Stomach (tissue), 9 donors: Measurements from ENCODE around the gene BRF1. TPM values are rescaled to one million over a fixed set of nuclear protein-coding genes. Genes with fewer than 3 reads are reported as not detected.
"Not testable (repeated sequence)": the region's sequence is repeated elsewhere in the genome, so short reads cannot be mapped to it uniquely, and the experiment has no call there.

Experiments
- DNase-seq, 2 donors: peaks; one replicate each; pipeline versions ENCODE4 v3.0.0 to v3.0.0-alpha.2; 2013 to 2019
- H3K27ac ChIP-seq, 5 donors: fragments of 200-600 bp in 4 of 5; sonication (generic) in 4 of 5; one replicate each; pipeline ENCODE4 v1.5.1; 2013 to 2019; ENCODE audit warnings: mild to moderate bottlenecking in 1 of 5, moderate library complexity in 1 of 5
- H3K27me3 ChIP-seq, 3 donors: fragments of 200-600 bp; sonication (generic); one replicate each; pipeline ENCODE4 v1.5.1; 2017 to 2019; ENCODE audit warnings: mixed run types in 1 of 3
- H3K36me3 ChIP-seq, 4 donors: fragments of 200-600 bp; sonication (generic); 1 replicate in 3 of 4; 2 replicates in 1 of 4; pipeline ENCODE4 v1.5.1; 2016 to 2019
- H3K4me1 ChIP-seq, 4 donors: fragments of 200-600 bp; sonication (generic); one replicate each; pipeline ENCODE4 v1.5.1; 2016 to 2019
- H3K4me3 ChIP-seq, 4 donors: fragments of 200-600 bp; sonication (generic) in 3 of 4; one replicate each; pipeline ENCODE4 v1.5.1; 2016 to 2019; ENCODE audit warnings: mild to moderate bottlenecking in 1 of 4
- H3K9me3 ChIP-seq, 4 donors: fragments of 200-600 bp; sonication (generic); one replicate each; pipeline ENCODE4 v1.5.1; 2016 to 2019
- EP300 ChIP-seq: sonication (generic); formaldehyde crosslinking; IDR thresholded peaks from one replicate; pipeline ENCODE4 v1.6.1; 2017; ENCODE audit warnings: antibody characterized with exemption
- POLR2A ChIP-seq, 4 donors: fragments of 450-650 bp; IDR thresholded peaks; one replicate each; pipeline ENCODE4 v1.6.1; 2016; ENCODE audit warnings: antibody characterized with exemption in 4 of 4, control low read depth in 2 of 4, mild to moderate bottlenecking in 1 of 4, moderate library complexity in 1 of 4
- POLR2AphosphoS5 ChIP-seq, 3 donors: sonication (generic); formaldehyde crosslinking; IDR thresholded peaks; one replicate each; pipeline ENCODE4 v1.6.1; 2016; ENCODE audit warnings: antibody characterized with exemption in 3 of 3
- WGBS, 5 donors: extraction: QIAGEN DNeasy Blood & Tissue Kit in 3 of 5; methylation state at CpG; one replicate each; pipeline versions ENCODE4 v1.1.5 to v1.1.7; 2013 to 2018; 5-methylcytosine and 5-hydroxymethylcytosine counted together
- intact Hi-C: fragments of 100-400 bp; cut with DNase I; formaldehyde crosslinking; loops from one replicate; pipeline ENCODE4 v1.15.1; 2023; ENCODE audit warnings: low total_unique reads
- polyA plus RNA-seq, 3 donors: library from polyadenylated mRNA; stranded (reverse); fragments of 200-250 nt; gene quantifications; one replicate each; pipeline ENCODE4 v1.2.3, GENCODE V29; 2013
- total RNA-seq, 5 donors: library from RNA; depleted of rRNA; stranded (reverse); fragments of >200 nt; gene quantifications; one replicate each; pipeline versions ENCODE4 v1.1.0 to v1.2.3, GENCODE V29; 2014 to 2016
- TF ChIP-seq, protein P1 (sequence below), 7 experiments: fragments of 450-650 bp in 4 of 7; fragments of 200-600 bp in 3 of 7; sonication (generic) in 3 of 7; IDR thresholded peaks; one replicate each; pipeline ENCODE4 v1.5.1; 2016 to 2019; ENCODE audit warnings: antibody characterized with exemption in 7 of 7, control low read depth in 2 of 7, mild to moderate bottlenecking in 1 of 7
- donor health status: healthy with polysubstance abuse.
- donor health status: Bipolar disorder and iron deficiency.
- donor health status: healthy.

The BRF1 gene
- total and polyA plus RNA-seq, 8 donors: 9.2 to 141 (median 33.9) TPM

DNA sequence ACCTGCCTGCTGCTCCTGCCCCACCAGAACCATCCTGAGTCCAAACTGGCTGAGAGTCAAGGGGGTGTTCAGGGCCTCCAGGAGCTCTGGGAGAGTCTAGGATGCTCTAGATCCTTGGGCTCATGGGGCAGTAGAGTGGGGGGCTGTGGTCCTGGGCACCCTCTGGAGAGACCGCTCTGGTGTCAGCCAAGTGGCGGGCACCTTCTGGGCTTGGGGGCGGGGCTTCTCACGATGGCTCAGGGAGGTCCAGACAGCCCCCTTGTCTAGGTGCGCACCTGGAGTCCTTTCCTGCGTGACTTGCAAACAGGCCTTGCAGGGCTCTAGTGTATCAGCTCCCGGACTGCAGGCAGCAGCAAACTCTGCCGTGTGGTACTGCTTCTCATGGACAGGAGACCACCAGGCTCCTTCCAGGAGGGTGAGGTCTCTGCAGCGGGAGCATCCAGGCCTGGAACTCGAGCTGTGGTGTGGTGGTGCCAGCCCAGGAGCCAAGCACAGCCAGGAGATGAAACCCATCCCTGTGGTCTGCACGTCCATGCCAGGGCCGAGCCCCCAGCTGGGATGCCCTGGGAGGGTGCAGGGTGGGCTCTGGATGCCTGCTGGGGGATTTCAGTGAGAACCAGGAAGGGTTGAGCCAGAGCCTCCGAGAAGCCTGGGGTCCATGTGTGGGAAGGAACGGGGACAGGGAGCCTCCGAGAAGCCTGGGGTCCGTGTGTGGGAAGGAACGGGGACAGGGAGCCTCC, 28.8 kb upstream of the BRF1 start:
- 90 to 97% (median 91%) methylated on average over 14 to 17 of the region's 17 CpGs for WGBS, 5 donors
- intact Hi-C loops: no loop called here
- no peak for DNase-seq
- Histone ChIP-seq H3K27ac (peak overlapping the region in 2 of 5 donors; percentile 46 to 58), H3K36me3 (peaks cover 0 to 4% (median 0%) of the 10 kb centered on the region in 4 donors), H3K4me3 (no peak overlapping the region), H3K9me3 (no peaks in the 10 kb centered on the region), H3K4me1 (peaks cover 15 to 87% (median 47%) of the 10 kb centered on the region in 4 donors), H3K27me3 (no peaks in the 10 kb centered on the region)
- TF ChIP-seq, protein P1, sequence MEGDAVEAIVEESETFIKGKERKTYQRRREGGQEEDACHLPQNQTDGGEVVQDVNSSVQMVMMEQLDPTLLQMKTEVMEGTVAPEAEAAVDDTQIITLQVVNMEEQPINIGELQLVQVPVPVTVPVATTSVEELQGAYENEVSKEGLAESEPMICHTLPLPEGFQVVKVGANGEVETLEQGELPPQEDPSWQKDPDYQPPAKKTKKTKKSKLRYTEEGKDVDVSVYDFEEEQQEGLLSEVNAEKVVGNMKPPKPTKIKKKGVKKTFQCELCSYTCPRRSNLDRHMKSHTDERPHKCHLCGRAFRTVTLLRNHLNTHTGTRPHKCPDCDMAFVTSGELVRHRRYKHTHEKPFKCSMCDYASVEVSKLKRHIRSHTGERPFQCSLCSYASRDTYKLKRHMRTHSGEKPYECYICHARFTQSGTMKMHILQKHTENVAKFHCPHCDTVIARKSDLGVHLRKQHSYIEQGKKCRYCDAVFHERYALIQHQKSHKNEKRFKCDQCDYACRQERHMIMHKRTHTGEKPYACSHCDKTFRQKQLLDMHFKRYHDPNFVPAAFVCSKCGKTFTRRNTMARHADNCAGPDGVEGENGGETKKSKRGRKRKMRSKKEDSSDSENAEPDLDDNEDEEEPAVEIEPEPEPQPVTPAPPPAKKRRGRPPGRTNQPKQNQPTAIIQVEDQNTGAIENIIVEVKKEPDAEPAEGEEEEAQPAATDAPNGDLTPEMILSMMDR (IDR thresholded peaks at IDR 0.05): no peak
- TF ChIP-seq POLR2A (IDR thresholded peaks at IDR 0.05) (no peak), POLR2AphosphoS5 (IDR thresholded peaks at IDR 0.05) (no peak), EP300 (no peak)

GRCh38 chr14:105328678-105329390, 28.0 kb upstream of the BRF1 start:
- Histone ChIP-seq H3K27ac (peak overlapping the region in 1 of 5 donors; percentile 4), H3K27me3 (no peaks in the 10 kb centered on the region), H3K36me3 (peaks cover 0 to 4% (median 0%) of the 10 kb centered on the region in 4 donors), H3K9me3 (no peaks in the 10 kb centered on the region), H3K4me3 (no peak overlapping the region), H3K4me1 (peaks cover 15 to 87% (median 50%) of the 10 kb centered on the region in 4 donors)
- intact Hi-C loops: no loop called here
- TF ChIP-seq EP300: no peak
- TF ChIP-seq POLR2A (IDR thresholded peaks at IDR 0.05): no peak
- no peak for TF ChIP-seq POLR2AphosphoS5 (IDR thresholded peaks at IDR 0.05)
- TF ChIP-seq, protein P1 (IDR thresholded peaks at IDR 0.05): no peak
- WGBS, 5 donors: 72 to 81% (median 76%) methylated on average over 15 of the region's 15 CpGs
- no peak for DNase-seq

- 71 to 79% (median 75%) methylated on average over 8 to 12 of the region's 12 CpGs for WGBS, 5 donors
- peaks cover 9 to 87% (median 47%) of the 10 kb centered on the region in 4 donors for H3K4me1 ChIP-seq
- peak overlapping the region in 1 of 5 donors; percentile 4 for H3K27ac ChIP-seq
These were observed 27.4 kb upstream of the BRF1 start for GRCh38 chr14:105328070-105328677.

GRCh38 chr14:105327695-105328045, 26.9 kb upstream of the BRF1 start:
- WGBS, 5 donors: 83 to 90% (median 84%) methylated on average over 11 to 17 of the region's 17 CpGs
- H3K27ac ChIP-seq, H3K36me3 ChIP-seq, H3K27me3 ChIP-seq, H3K4me3 ChIP-seq, DNase-seq, intact Hi-C loops, H3K9me3 ChIP-seq: not testable (repeated sequence)
- peaks cover 7 to 85% (median 46%) of the 10 kb centered on the region in 4 donors for H3K4me1 ChIP-seq

More at GRCh38 chr14:105328070-105328677, 27.4 kb upstream of the BRF1 start:
- TF ChIP-seq POLR2A (IDR thresholded peaks at IDR 0.05) (no peak), EP300 (no peak), POLR2AphosphoS5 (IDR thresholded peaks at IDR 0.05) (no peak)
- TF ChIP-seq, protein P1 (IDR thresholded peaks at IDR 0.05): no peak
- no peaks in the 10 kb centered on the region for H3K9me3 ChIP-seq
- no peak for DNase-seq
- peaks cover 0 to 4% (median 1%) of the 10 kb centered on the region in 4 donors for H3K36me3 ChIP-seq
- no peaks in the 10 kb centered on the region for H3K27me3 ChIP-seq
- intact Hi-C loops: no loop called here
- no peak overlapping the region for H3K4me3 ChIP-seq
